HCT116 (cell line): ENCODE data around the gene HIBADH. TPM values are rescaled to one million over a fixed set of nuclear protein-coding genes. Genes with fewer than 3 reads are reported as not detected.

Source experiments
- ATAC-seq: fragments of 200-7000 bp; cut with Tn5 transposase; 2 replicates; pipeline ENCODE4 v1.9.1; 2020; ENCODE audit warnings: mild to moderate bottlenecking, moderate library complexity
- BruUV-seq: library from RNA; stranded (reverse); fragments of 400-500 nt; replicated peaks from 2 replicates; lab custom pipeline; 2021; lab: Mats Ljungman, UMichigan
- CTCF ChIA-PET: fragments of 300-600 bp; sonication (Branson Sonifier 250); formaldehyde crosslinking; loops from one replicate; lab custom pipeline; 2021; ENCODE audit warnings: antibody characterized with exemption; lab: Charles Lee
- POLR2A ChIA-PET: fragments of 300-600, 350-600 bp; sonication (Branson Sonifier 250); formaldehyde crosslinking; loops from one replicate; lab custom pipeline; 2021; ENCODE audit warnings: antibody characterized with exemption; lab: Charles Lee
- RAD21 ChIA-PET, 2 experiments: fragments of 300-600 bp; sonication (Branson Sonifier 250); formaldehyde crosslinking; loops; one replicate each; lab custom pipeline; 2023; ENCODE audit warnings: low total read pairs in 2 of 2; ENCODE audit not compliant: uncharacterized antibody in 2 of 2, unreplicated experiment in 2 of 2, low non-redundant PET in 1 of 2; lab: Charles Lee
- DNase-seq: peaks from one replicate; pipeline ENCODE4 v3.0.0-alpha.2; 2010; ENCODE audit warnings: low read depth, low spot score
- H2AFZ ChIP-seq: fragments of 200-600 bp; shearing (Covaris generic), sonication (generic); 2 replicates; pipeline ENCODE4 v1.6.1; 2017; ENCODE audit warnings: low read depth, mixed run types, mixed read lengths, antibody characterized with exemption, low read length; ENCODE audit not compliant: poor library complexity, severe bottlenecking
- H3K27ac ChIP-seq: 2 replicates; pipeline ENCODE4 v1.5.1; 2012; ENCODE audit warnings: low read depth, low read length
- H3K27me3 ChIP-seq: fragments of 200-600 bp; sonication (generic); 2 replicates; pipeline ENCODE4 v1.6.1; 2016; ENCODE audit warnings: mixed run types, low read length, mixed read lengths; ENCODE audit not compliant: insufficient read depth
- H3K36me3 ChIP-seq, 2 experiments: fragments of 200-500 bp in 1 of 2; fragments of 200-600 bp in 1 of 2; sonication (Bioruptor generic) in 1 of 2; sonication (generic) in 1 of 2; 2 replicates each; pipeline versions ENCODE4 v1.5.1 to v1.6.1; 2014 to 2016; ENCODE audit warnings: low read length in 2 of 2, inconsistent platforms in 1 of 2, mixed read lengths in 1 of 2, mixed run types in 1 of 2; ENCODE audit not compliant: insufficient read depth in 2 of 2, control insufficient read depth in 1 of 2
- H3K4me1 ChIP-seq, 2 experiments: fragments of 200-600 bp in 1 of 2; sonication (generic) in 1 of 2; 2 replicates each; pipeline versions ENCODE4 v1.5.1 to v1.6.1; 2012 to 2017; ENCODE audit warnings: low read length in 2 of 2, inconsistent platforms in 1 of 2, mild to moderate bottlenecking in 1 of 2, mixed read lengths in 1 of 2, mixed run types in 1 of 2, moderate library complexity in 1 of 2; ENCODE audit not compliant: insufficient read depth in 2 of 2, control insufficient read depth in 1 of 2
- H3K4me2 ChIP-seq: fragments of 200-600 bp; sonication (generic); 2 replicates; pipeline ENCODE4 v1.6.1; 2017; ENCODE audit warnings: mixed run types, low read length, mixed read lengths
- H3K4me3 ChIP-seq, 2 experiments: fragments of 200-600 bp in 1 of 2; sonication (generic) in 1 of 2; replicated peaks in 1 of 2; 2 replicates each; pipeline ENCODE4 v1.5.1; 2011 to 2016; ENCODE audit warnings: low read length in 2 of 2, control low read depth in 1 of 2, low read depth in 1 of 2, mild to moderate bottlenecking in 1 of 2, mixed read lengths in 1 of 2, mixed run types in 1 of 2
- H3K79me2 ChIP-seq: fragments of 200-600 bp; sonication (generic); 2 replicates; pipeline ENCODE4 v1.6.1; 2017; ENCODE audit warnings: mild to moderate bottlenecking, mixed run types, low read length, moderate library complexity, mixed read lengths; ENCODE audit not compliant: insufficient read depth
- H3K9ac ChIP-seq: fragments of 200-600 bp; sonication (generic); 2 replicates; pipeline ENCODE4 v1.6.1; 2016; ENCODE audit warnings: low read length, mixed read lengths
- H3K9me2 ChIP-seq: fragments of 200-600 bp; sonication (generic), shearing (Covaris generic); 2 replicates; pipeline ENCODE4 v1.6.1; 2017; ENCODE audit warnings: mixed run types, mild to moderate bottlenecking, moderate library complexity; ENCODE audit not compliant: insufficient read depth
- H3K9me3 ChIP-seq, 2 experiments: fragments of 200-500 bp in 1 of 2; fragments of 200-600 bp in 1 of 2; sonication (Bioruptor generic) in 1 of 2; sonication (generic) in 1 of 2; 2 replicates each; pipeline ENCODE4 v1.6.1; 2014 to 2017; ENCODE audit warnings: low read length in 2 of 2, mixed read lengths in 2 of 2, inconsistent platforms in 1 of 2, low read depth in 1 of 2, mild to moderate bottlenecking in 1 of 2, mixed run types in 1 of 2, moderate library complexity in 1 of 2; ENCODE audit not compliant: control insufficient read depth in 1 of 2, insufficient read depth in 1 of 2
- H4K20me1 ChIP-seq: fragments of 200-600 bp; sonication (generic), shearing (Covaris generic); 2 replicates; pipeline ENCODE4 v1.6.1; 2017; ENCODE audit warnings: mixed run types, mild to moderate bottlenecking, moderate library complexity; ENCODE audit not compliant: insufficient read depth
- CEBPB ChIP-seq: IDR thresholded peaks from 2 replicates; pipeline ENCODE4 v1.6.1; 2012; ENCODE audit warnings: low read depth
- ELF1 ChIP-seq: IDR thresholded peaks from 2 replicates; pipeline ENCODE4 v1.6.1; 2012; ENCODE audit warnings: low read depth, borderline replicate concordance
- FOSL1 ChIP-seq: IDR thresholded peaks from 2 replicates; pipeline ENCODE4 v1.6.1; 2012; ENCODE audit warnings: low read depth
- POLR2A ChIP-seq: IDR thresholded peaks from 2 replicates; pipeline ENCODE4 v1.7.0; 2011; ENCODE audit warnings: borderline replicate concordance; ENCODE audit not compliant: insufficient read depth, insufficient read length; ENCODE audit errors: extremely low read depth
- RAD21 ChIP-seq: IDR thresholded peaks from 2 replicates; pipeline ENCODE4 v1.6.1; 2012; ENCODE audit warnings: low read depth, mild to moderate bottlenecking
- SRF ChIP-seq: IDR thresholded peaks from 2 replicates; pipeline ENCODE4 v1.6.1; 2012; ENCODE audit warnings: low read depth
- TCF7L2 ChIP-seq: IDR thresholded peaks from 2 replicates; pipeline ENCODE4 v1.7.0; 2011; ENCODE audit warnings: borderline replicate concordance, inconsistent platforms; ENCODE audit not compliant: insufficient read depth, insufficient read length; ENCODE audit errors: extremely low read depth
- YY1 ChIP-seq: IDR thresholded peaks from 2 replicates; pipeline ENCODE4 v1.6.1; 2011; ENCODE audit warnings: low read length, low read depth, moderate library complexity, mild to moderate bottlenecking; ENCODE audit not compliant: insufficient replicate concordance; ENCODE audit errors: extremely low read depth
- ZNF274 ChIP-seq: fragments of 200-500 bp; sonication (Bioruptor generic); IDR thresholded peaks from 2 replicates; pipeline ENCODE4 v1.6.1; 2014; ENCODE audit warnings: mild to moderate bottlenecking, low read depth, low read length, inconsistent platforms
- intact Hi-C: fragments of 100-400 bp; cut with micrococcal nuclease; formaldehyde crosslinking; loops from 2 replicates; pipeline ENCODE4 v1.10.0; 2022
- total RNA-seq: library from RNA; stranded (reverse); gene quantifications from one replicate; pipeline ENCODE4 v1.2.1, GENCODE V29; 2021; ENCODE audit not compliant: unreplicated experiment
- TF ChIP-seq, protein P1 (sequence below), 3 experiments: fragments of 200-600 bp in 1 of 3; sonication (generic) in 1 of 3; IDR thresholded peaks in 2 of 3; conservative IDR thresholded peaks in 1 of 3; 2 replicates each; pipeline ENCODE4 v1.5.1; 2012 to 2017; ENCODE audit warnings: low read depth in 2 of 3, low read length in 2 of 3, antibody characterized with exemption in 1 of 3, borderline replicate concordance in 1 of 3, control low read depth in 1 of 3, mild to moderate bottlenecking in 1 of 3, mixed read lengths in 1 of 3, mixed run types in 1 of 3, moderate library complexity in 1 of 3; ENCODE audit not compliant: insufficient read depth in 1 of 3
- TF ChIP-seq, protein P2 (sequence below): IDR thresholded peaks from 2 replicates; pipeline ENCODE4 v1.6.1; 2012; ENCODE audit warnings: low read depth

HIBADH gene
- total RNA-seq, 1 experiment from 2014 or later: 32.4 TPM

DNA sequence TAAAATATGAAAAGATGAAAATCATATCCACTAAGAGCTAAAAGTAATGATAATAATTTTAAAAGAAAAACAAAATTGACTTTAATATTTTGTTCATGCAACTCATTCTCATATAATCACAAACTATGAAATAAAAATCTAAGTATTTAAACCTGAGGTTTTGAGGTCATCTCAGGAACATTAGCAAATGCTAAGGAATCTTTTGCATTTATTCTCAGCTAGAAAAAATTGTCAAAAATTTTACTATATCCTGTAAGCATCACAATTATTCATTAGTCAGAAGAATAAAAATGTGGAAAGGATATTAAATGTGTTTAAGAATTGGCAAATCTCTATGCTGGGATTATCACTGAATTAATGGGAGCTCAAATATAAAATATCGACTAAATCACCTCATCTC lies 40.5 kb upstream of the HIBADH start:
- BruUV-seq: no TSS peak
- Histone ChIP-seq H3K4me2 (no peak overlapping the region), H3K27ac (no peak overlapping the region), H3K79me2 (no peaks in the 10 kb centered on the region), H3K9me3 (no peaks in the 10 kb centered on the region), H3K27me3 (no peaks in the 10 kb centered on the region), H3K36me3 (no peaks in the 10 kb centered on the region), H3K9ac (no peak overlapping the region), H3K4me1 (peaks cover under 1 to 6% of the 10 kb centered on the region in 2 experiments; a peak in 2 of 4 replicates), H3K4me3 (no peak overlapping the region), H2AFZ (no peak overlapping the region), H3K9me2 (no peaks in the 10 kb centered on the region), H4K20me1 (no peaks in the 10 kb centered on the region)
- TF ChIP-seq TCF7L2: no peak
- no peak for TF ChIP-seq SRF
- TF ChIP-seq, protein P1, sequence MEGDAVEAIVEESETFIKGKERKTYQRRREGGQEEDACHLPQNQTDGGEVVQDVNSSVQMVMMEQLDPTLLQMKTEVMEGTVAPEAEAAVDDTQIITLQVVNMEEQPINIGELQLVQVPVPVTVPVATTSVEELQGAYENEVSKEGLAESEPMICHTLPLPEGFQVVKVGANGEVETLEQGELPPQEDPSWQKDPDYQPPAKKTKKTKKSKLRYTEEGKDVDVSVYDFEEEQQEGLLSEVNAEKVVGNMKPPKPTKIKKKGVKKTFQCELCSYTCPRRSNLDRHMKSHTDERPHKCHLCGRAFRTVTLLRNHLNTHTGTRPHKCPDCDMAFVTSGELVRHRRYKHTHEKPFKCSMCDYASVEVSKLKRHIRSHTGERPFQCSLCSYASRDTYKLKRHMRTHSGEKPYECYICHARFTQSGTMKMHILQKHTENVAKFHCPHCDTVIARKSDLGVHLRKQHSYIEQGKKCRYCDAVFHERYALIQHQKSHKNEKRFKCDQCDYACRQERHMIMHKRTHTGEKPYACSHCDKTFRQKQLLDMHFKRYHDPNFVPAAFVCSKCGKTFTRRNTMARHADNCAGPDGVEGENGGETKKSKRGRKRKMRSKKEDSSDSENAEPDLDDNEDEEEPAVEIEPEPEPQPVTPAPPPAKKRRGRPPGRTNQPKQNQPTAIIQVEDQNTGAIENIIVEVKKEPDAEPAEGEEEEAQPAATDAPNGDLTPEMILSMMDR (IDR thresholded peaks at IDR 0.05 in 2 of 3, conservative IDR thresholded peaks at IDR 0.05 in 1 of 3; ENCODE audit: borderline replicate concordance in 1 of 3, insufficient read depth in 1 of 3, low read depth in 2 of 3, low read length in 2 of 3): no peak
- ChIA-PET CTCF (interaction anchor here (1.1 kb wide), 1 partner anchor 42 kb away, joined by 4 read pairs; no protein-coding TSS in a partner anchor), RAD21 (no interaction called here), POLR2A (no interaction called here)
- DNase-seq: no peak
- intact Hi-C loops: no loop called here
- ATAC-seq: no peak

DNA sequence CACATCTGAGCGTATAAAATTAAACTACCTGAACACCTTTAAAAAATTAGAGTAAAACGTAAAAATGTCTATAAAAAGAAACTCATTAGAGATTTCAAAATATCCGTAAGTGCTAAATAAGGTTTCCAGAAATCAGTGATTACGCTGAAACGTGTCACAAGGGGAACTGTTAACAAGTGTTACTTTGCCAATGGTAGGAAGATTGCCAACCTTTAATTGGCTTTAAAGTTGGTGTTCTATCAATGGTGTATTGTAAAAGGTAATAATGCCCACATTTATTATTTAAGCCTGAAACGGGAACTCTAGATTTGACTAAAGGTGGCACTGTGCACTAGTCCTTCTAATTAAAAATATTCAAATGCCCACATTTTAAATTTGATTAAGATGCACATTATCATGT lies 37.8 kb upstream of the HIBADH start:
- no peak overlapping the region for H3K9ac ChIP-seq
- peaks cover 6 to 13% of the 10 kb centered on the region in 2 experiments; a peak in 3 of 4 replicates for H3K4me1 ChIP-seq
- POLR2A ChIA-PET: no interaction called here
- H3K27ac ChIP-seq: no peak overlapping the region
- no peaks in the 10 kb centered on the region for H3K27me3 ChIP-seq
- H4K20me1 ChIP-seq: no peaks in the 10 kb centered on the region
- H3K4me3 ChIP-seq: no peak overlapping the region
- intact Hi-C loops: no loop called here
- H2AFZ ChIP-seq: no peak overlapping the region
- RAD21 ChIA-PET: no interaction called here
- no TSS peak for BruUV-seq
- no peak for ATAC-seq
- no peaks in the 10 kb centered on the region for H3K9me3 ChIP-seq
- H3K79me2 ChIP-seq: no peaks in the 10 kb centered on the region
- CTCF ChIA-PET: no interaction called here
- no peak overlapping the region for H3K4me2 ChIP-seq
- no peaks in the 10 kb centered on the region for H3K36me3 ChIP-seq
- no peak for DNase-seq
- no peaks in the 10 kb centered on the region for H3K9me2 ChIP-seq
- TF ChIP-seq, protein P1 (IDR thresholded peaks at IDR 0.05 in 2 of 3, conservative IDR thresholded peaks at IDR 0.05 in 1 of 3; ENCODE audit: borderline replicate concordance in 1 of 3, insufficient read depth in 1 of 3, low read depth in 2 of 3, low read length in 2 of 3): no peak
- no peak for TF ChIP-seq ZNF274
- TF ChIP-seq FOSL1: no peak
- TF ChIP-seq POLR2A: no peak
- TF ChIP-seq, protein P2, sequence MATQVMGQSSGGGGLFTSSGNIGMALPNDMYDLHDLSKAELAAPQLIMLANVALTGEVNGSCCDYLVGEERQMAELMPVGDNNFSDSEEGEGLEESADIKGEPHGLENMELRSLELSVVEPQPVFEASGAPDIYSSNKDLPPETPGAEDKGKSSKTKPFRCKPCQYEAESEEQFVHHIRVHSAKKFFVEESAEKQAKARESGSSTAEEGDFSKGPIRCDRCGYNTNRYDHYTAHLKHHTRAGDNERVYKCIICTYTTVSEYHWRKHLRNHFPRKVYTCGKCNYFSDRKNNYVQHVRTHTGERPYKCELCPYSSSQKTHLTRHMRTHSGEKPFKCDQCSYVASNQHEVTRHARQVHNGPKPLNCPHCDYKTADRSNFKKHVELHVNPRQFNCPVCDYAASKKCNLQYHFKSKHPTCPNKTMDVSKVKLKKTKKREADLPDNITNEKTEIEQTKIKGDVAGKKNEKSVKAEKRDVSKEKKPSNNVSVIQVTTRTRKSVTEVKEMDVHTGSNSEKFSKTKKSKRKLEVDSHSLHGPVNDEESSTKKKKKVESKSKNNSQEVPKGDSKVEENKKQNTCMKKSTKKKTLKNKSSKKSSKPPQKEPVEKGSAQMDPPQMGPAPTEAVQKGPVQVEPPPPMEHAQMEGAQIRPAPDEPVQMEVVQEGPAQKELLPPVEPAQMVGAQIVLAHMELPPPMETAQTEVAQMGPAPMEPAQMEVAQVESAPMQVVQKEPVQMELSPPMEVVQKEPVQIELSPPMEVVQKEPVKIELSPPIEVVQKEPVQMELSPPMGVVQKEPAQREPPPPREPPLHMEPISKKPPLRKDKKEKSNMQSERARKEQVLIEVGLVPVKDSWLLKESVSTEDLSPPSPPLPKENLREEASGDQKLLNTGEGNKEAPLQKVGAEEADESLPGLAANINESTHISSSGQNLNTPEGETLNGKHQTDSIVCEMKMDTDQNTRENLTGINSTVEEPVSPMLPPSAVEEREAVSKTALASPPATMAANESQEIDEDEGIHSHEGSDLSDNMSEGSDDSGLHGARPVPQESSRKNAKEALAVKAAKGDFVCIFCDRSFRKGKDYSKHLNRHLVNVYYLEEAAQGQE: no peak
- TF ChIP-seq CEBPB: no peak
- TF ChIP-seq ELF1: no peak
- no peak for TF ChIP-seq RAD21
- TF ChIP-seq YY1: no peak
